GM12801 (cell line): ENCODE data around the gene C1orf198.

Experiments used
- CTCF ChIP-seq: IDR thresholded peaks from one replicate; pipeline ENCODE4 v1.5.1; 2011; ENCODE audit warnings: control low read depth; ENCODE audit not compliant: insufficient read length; ENCODE audit errors: extremely low read depth

The C1orf198 gene

GRCh38 chr1:230867903-230868735 is at the start of gene C1orf198:
C1orf198 (minus strand) TSS chr1:230868521; CDS start chr1:230868512, 9 bp downstream.
- no peak for TF ChIP-seq CTCF

GRCh38 chr1:230917284-230918135 is 49.2 kb upstream of the C1orf198 start:
- no peak for TF ChIP-seq CTCF

DNA sequence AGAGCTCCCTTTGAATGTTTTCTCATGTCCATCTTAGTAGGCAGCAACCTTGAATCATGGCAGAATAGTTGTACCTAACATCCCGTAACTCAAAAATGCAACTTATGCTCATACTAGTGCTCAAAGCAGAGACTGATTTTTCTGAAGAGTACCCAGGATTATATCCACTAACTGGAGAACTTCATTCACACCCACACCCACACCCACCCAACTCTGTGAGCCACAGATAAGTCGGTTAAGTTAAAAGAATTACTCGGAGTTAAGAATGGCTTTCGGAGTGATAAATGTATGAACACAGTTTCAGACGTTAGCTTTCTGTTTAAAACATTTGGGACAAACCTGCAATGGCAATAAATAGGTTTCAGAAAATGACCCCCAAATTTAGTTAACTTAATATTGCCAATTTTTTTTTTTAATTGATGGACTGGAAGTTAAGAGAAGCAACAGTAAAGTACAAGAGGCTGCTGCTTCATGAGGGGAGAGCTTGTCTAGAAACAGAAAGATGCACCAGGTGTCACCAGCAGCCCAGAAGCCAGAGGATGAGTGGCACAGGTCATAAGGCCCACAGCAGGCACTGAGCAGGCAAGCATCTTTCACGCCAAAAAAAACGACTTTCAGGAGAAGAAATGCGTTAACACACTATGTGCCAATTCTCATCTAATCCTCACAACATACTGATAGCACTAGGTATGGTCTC is 48.4 kb upstream of the C1orf198 start:
- no peak for TF ChIP-seq CTCF

DNA sequence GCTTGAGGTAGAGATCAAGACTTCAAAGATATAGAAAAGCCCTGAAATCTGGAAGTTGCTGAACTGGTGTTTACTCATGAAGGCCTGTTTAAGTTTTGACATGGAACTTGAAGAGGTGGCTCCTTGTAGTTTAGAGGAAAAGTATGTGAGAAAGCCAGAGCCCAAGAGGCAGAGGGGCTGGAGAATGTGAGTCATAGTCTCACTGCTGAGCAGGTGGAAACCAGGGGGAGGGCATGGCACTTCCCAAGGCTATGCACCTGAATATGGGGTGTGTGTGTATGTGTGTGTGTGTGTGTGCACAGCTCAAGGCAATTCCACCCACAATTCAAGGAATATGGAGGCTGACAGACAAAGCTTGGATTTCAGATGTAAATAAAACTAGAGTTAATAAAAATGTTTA is 46.8 kb upstream of the C1orf198 start:
- TF ChIP-seq CTCF: no peak

- no peak for TF ChIP-seq CTCF
These were observed 45.2 kb upstream of the C1orf198 start for GRCh38 chr1:230913496-230913895.

- TF ChIP-seq CTCF: no peak
These were observed 42.4 kb upstream of the C1orf198 start for GRCh38 chr1:230910755-230911117.
